H1 (cell line): ENCODE data around the gene HOXA10. TPM values are rescaled to one million over a fixed set of nuclear protein-coding genes. Genes with fewer than 3 reads are reported as not detected.

Source experiments
- CTCF ChIA-PET: fragments of 300-600 bp; sonication (Branson Sonifier 250); formaldehyde crosslinking; loops from one replicate; lab custom pipeline; 2021; ENCODE audit not compliant: partially characterized antibody; lab: Charles Lee
- POLR2A ChIA-PET: fragments of 300-600 bp; sonication (Branson Sonifier 250); formaldehyde crosslinking; loops from one replicate; lab custom pipeline; 2021; ENCODE audit warnings: inconsistent platforms; ENCODE audit not compliant: partially characterized antibody; lab: Charles Lee
- DNase-seq, 2 experiments: peaks; one replicate each; pipeline versions ENCODE4 v3.0.0 to v3.0.0-alpha.2; 2010 to 2022; ENCODE audit warnings: low spot score in 2 of 2, low read depth in 1 of 2, mixed read lengths in 1 of 2
- FAIRE-seq: peaks from 2 replicates; lab custom pipeline; 2011; peaks lifted over from hg19 to GRCh38; lab: Jason Lieb, UNC
- H2AFZ ChIP-seq: 2 replicates; pipeline ENCODE4 v1.8.1; 2012; ENCODE audit warnings: low read length, inconsistent platforms
- H2AK5ac ChIP-seq: 2 replicates; pipeline ENCODE4 v1.6.1; 2013; ENCODE audit warnings: low read depth, low read length
- H2BK120ac ChIP-seq: replicated peaks from 2 replicates; pipeline ENCODE3; 2013; ENCODE audit warnings: low read depth, low read length, inconsistent platforms
- H2BK12ac ChIP-seq: 2 replicates; pipeline ENCODE4 v1.6.1; 2013; ENCODE audit warnings: low read depth, low read length
- H2BK15ac ChIP-seq: 2 replicates; pipeline ENCODE4 v1.6.1; 2013; ENCODE audit warnings: low read length
- H2BK20ac ChIP-seq: 2 replicates; pipeline ENCODE4 v1.6.1; 2013; ENCODE audit warnings: low read length
- H2BK5ac ChIP-seq: 2 replicates; pipeline ENCODE4 v1.6.1; 2013; ENCODE audit warnings: low read depth, low read length
- H3K14ac ChIP-seq: 2 replicates; pipeline ENCODE4 v1.6.1; 2013; ENCODE audit warnings: inconsistent platforms; ENCODE audit not compliant: insufficient read length
- H3K18ac ChIP-seq: 2 replicates; pipeline ENCODE4 v1.6.1; 2013; ENCODE audit warnings: low read length; ENCODE audit errors: extremely low read depth
- H3K23ac ChIP-seq: 2 replicates; pipeline ENCODE4 v1.6.1; 2013; ENCODE audit warnings: inconsistent platforms; ENCODE audit not compliant: insufficient read length
- H3K23me2 ChIP-seq: 2 replicates; pipeline ENCODE4 v1.6.1; 2013; ENCODE audit warnings: low read depth, low read length
- H3K27ac ChIP-seq: 2 replicates; pipeline ENCODE4 v1.6.1; 2011; ENCODE audit warnings: low read depth, low read length, inconsistent platforms
- H3K27me3 ChIP-seq, 4 experiments: replicated peaks in 1 of 4; 1 replicate in 1 of 4; 2 replicates in 3 of 4; pipeline versions ENCODE4 v1.6.1 to v1.8.1; 2011 to 2013; ENCODE audit warnings: low read length in 3 of 4, mild to moderate bottlenecking in 3 of 4, inconsistent platforms in 2 of 4, mixed read lengths in 2 of 4, moderate library complexity in 1 of 4; ENCODE audit not compliant: control insufficient read depth in 3 of 4, insufficient read depth in 3 of 4; ENCODE audit errors: extremely low read depth in 1 of 4
- H3K36me3 ChIP-seq, 4 experiments: 2 replicates each; pipeline versions ENCODE4 v1.6.1 to v1.8.1; 2011 to 2013; ENCODE audit warnings: mild to moderate bottlenecking in 4 of 4, low read length in 3 of 4, moderate library complexity in 2 of 4, control low read depth in 1 of 4, inconsistent platforms in 1 of 4; ENCODE audit not compliant: insufficient read depth in 4 of 4, control insufficient read depth in 2 of 4
- H3K4ac ChIP-seq: replicated peaks from 2 replicates; pipeline ENCODE3; 2013; ENCODE audit warnings: low read length, low read depth, mixed read lengths, inconsistent platforms; ENCODE audit not compliant: insufficient read length
- H3K4me1 ChIP-seq, 4 experiments: replicated peaks in 1 of 4; 1 replicate in 1 of 4; 2 replicates in 3 of 4; pipeline versions ENCODE4 v1.6.1 to v1.8.1; 2011 to 2013; ENCODE audit warnings: low read length in 3 of 4, inconsistent platforms in 2 of 4, mixed read lengths in 1 of 4; ENCODE audit not compliant: insufficient read depth in 4 of 4, control insufficient read depth in 3 of 4
- H3K4me2 ChIP-seq, 2 experiments: 2 replicates each; pipeline versions ENCODE4 v1.6.1 to v1.8.1; 2011 to 2013; ENCODE audit warnings: low read depth in 2 of 2, low read length in 2 of 2, control low read depth in 1 of 2, inconsistent platforms in 1 of 2, mild to moderate bottlenecking in 1 of 2; ENCODE audit not compliant: insufficient read depth in 1 of 2
- H3K4me3 ChIP-seq, 4 experiments: fragments of 200-600, 300-600 bp in 1 of 4; sonication (generic), shearing (Covaris generic), sonication (Bioruptor Twin) in 1 of 4; 2 replicates each; pipeline versions ENCODE4 v1.5.1 to v1.8.1; 2011 to 2016; ENCODE audit warnings: low read length in 4 of 4, low read depth in 3 of 4, control low read depth in 2 of 4, inconsistent platforms in 2 of 4, mild to moderate bottlenecking in 2 of 4, mixed read lengths in 1 of 4, moderate library complexity in 1 of 4; ENCODE audit not compliant: insufficient read depth in 2 of 4; ENCODE audit errors: extremely low read depth in 1 of 4
- H3K56ac ChIP-seq: replicated peaks from 2 replicates; pipeline ENCODE3; 2013; ENCODE audit warnings: low read depth, mild to moderate bottlenecking, mixed read lengths, low read length, inconsistent platforms; ENCODE audit not compliant: insufficient read length
- H3K79me1 ChIP-seq: 2 replicates; pipeline ENCODE4 v1.6.1; 2013; ENCODE audit warnings: low read depth, low read length, control low read depth
- H3K79me2 ChIP-seq, 2 experiments: 2 replicates each; pipeline versions ENCODE4 v1.6.1 to v1.8.1; 2012 to 2013; ENCODE audit warnings: low read length in 2 of 2, mild to moderate bottlenecking in 2 of 2, inconsistent platforms in 1 of 2; ENCODE audit not compliant: insufficient read depth in 2 of 2, control insufficient read depth in 1 of 2
- H3K9ac ChIP-seq, 4 experiments: replicated peaks in 1 of 4; 1 replicate in 1 of 4; 2 replicates in 3 of 4; pipeline versions ENCODE4 v1.6.1 to v1.8.1; 2011 to 2013; ENCODE audit warnings: low read depth in 3 of 4, low read length in 3 of 4, control low read depth in 2 of 4, mild to moderate bottlenecking in 2 of 4, moderate library complexity in 2 of 4, inconsistent platforms in 1 of 4; ENCODE audit errors: extremely low read depth in 1 of 4
- H3K9me3 ChIP-seq, 2 experiments: 2 replicates each; pipeline versions ENCODE4 v1.6.1 to v1.8.1; 2012 to 2013; ENCODE audit warnings: mild to moderate bottlenecking in 2 of 2, moderate library complexity in 2 of 2, control low read depth in 1 of 2, inconsistent platforms in 1 of 2, low read depth in 1 of 2, low read length in 1 of 2, mixed read lengths in 1 of 2; ENCODE audit not compliant: insufficient read depth in 2 of 2
- H4K20me1 ChIP-seq, 2 experiments: replicated peaks in 1 of 2; 2 replicates each; pipeline versions ENCODE3 to v1.8.1; 2011 to 2013; ENCODE audit warnings: inconsistent platforms in 2 of 2, low read length in 2 of 2, mild to moderate bottlenecking in 1 of 2; ENCODE audit not compliant: insufficient read depth in 2 of 2, control insufficient read depth in 1 of 2
- H4K5ac ChIP-seq: 2 replicates; pipeline ENCODE4 v1.6.1; 2013; ENCODE audit warnings: low read length, low read depth, mixed read lengths, inconsistent platforms; ENCODE audit not compliant: insufficient read length
- H4K8ac ChIP-seq: 2 replicates; pipeline ENCODE4 v1.8.0; 2013; ENCODE audit warnings: mild to moderate bottlenecking, moderate library complexity, low read length, inconsistent platforms; ENCODE audit not compliant: insufficient read depth; ENCODE audit errors: extremely low read depth
- H4K91ac ChIP-seq: replicated peaks from 2 replicates; pipeline ENCODE3; 2013; ENCODE audit warnings: low read length, mixed read lengths, inconsistent platforms; ENCODE audit not compliant: insufficient read length
- ASH2L ChIP-seq: fragments of 200-600, 300-600 bp; sonication (generic); IDR thresholded peaks from one replicate; pipeline ENCODE4 v1.7.1; 2017; ENCODE audit warnings: low read length
- CBX8 ChIP-seq: fragments of 300-800, 300-1000 bp; sonication (generic); IDR thresholded peaks from 2 replicates; pipeline ENCODE4 v1.7.1; 2016; ENCODE audit warnings: low read depth, low read length, borderline replicate concordance
- EGR1 ChIP-seq: IDR thresholded peaks from 2 replicates; pipeline ENCODE4 v1.6.1; 2011; ENCODE audit warnings: low read depth, low read length, borderline replicate concordance
- KDM5A ChIP-seq: fragments of 200-600 bp; IDR thresholded peaks from 2 replicates; pipeline ENCODE4 v1.7.1; 2012; ENCODE audit warnings: mild to moderate bottlenecking, low read length, inconsistent platforms, mixed read lengths
- POU5F1 ChIP-seq: IDR thresholded peaks from 2 replicates; pipeline ENCODE4 v1.6.1; 2011; ENCODE audit warnings: low read depth, mild to moderate bottlenecking, low read length, moderate library complexity
- SP4 ChIP-seq: IDR thresholded peaks from 2 replicates; pipeline ENCODE4 v1.6.1; 2012; ENCODE audit warnings: low read length, inconsistent platforms
- WGBS, 2 experiments: shearing (Covaris generic) in 1 of 2; methylation state at CpG; one replicate each; pipeline versions ENCODE4 v1.1.6 to v1.1.7; 2013 to 2015; ENCODE audit warnings: low lambda C conversion rate in 2 of 2, mixed read lengths in 2 of 2, inconsistent platforms in 1 of 2, low coverage in 1 of 2, missing lambda C conversion rate in 1 of 2; ENCODE audit not compliant: insufficient replicate concordance in 2 of 2, insufficient coverage in 1 of 2, insufficient read length in 1 of 2; ENCODE audit errors: extremely low coverage in 1 of 2, missing lambda C conversion rate in 1 of 2; 5-methylcytosine and 5-hydroxymethylcytosine counted together
- polyA plus RNA-seq, 7 experiments: library from polyadenylated mRNA; depleted of rRNA in 3 of 7; stranded (reverse) in 5 of 7; unstranded in 2 of 7; fragments of >200 nt in 5 of 7; fragments of 200-250 nt in 2 of 7; gene quantifications; 1 replicate in 5 of 7; 2 replicates in 1 of 7; 4 replicates in 1 of 7; pipeline versions ENCODE4 v1.2.1 to v1.2.3, GENCODE V29; 2011 to 2013; ENCODE audit warnings: missing spikeins in 2 of 7, mixed read lengths in 2 of 7
- total RNA-seq: library from RNA; stranded (reverse); fragmentation: NEBNext Ultra II Directional; extraction: Animal tissue kit (Norgen Biotek cat#: 25700); gene quantifications from 2 replicates; pipeline ENCODE4 v1.2.1, GENCODE V29; 2021
- TF ChIP-seq, protein P1 (sequence below), 3 experiments: IDR thresholded peaks; 1 replicate in 2 of 3; 2 replicates in 1 of 3; pipeline versions ENCODE4 v1.5.1 to v1.6.1; 2011; ENCODE audit warnings: low read length in 3 of 3, mild to moderate bottlenecking in 3 of 3, inconsistent platforms in 2 of 3, low read depth in 1 of 3, moderate library complexity in 1 of 3; ENCODE audit not compliant: insufficient read depth in 1 of 3; ENCODE audit errors: control extremely low read depth in 1 of 3

HOXA10 gene
- total and polyA plus RNA-seq, 2 of the 8 experiments (the other 6 are each of a cell fraction or from before 2014, with no cell fraction given) = not detected

DNA sequence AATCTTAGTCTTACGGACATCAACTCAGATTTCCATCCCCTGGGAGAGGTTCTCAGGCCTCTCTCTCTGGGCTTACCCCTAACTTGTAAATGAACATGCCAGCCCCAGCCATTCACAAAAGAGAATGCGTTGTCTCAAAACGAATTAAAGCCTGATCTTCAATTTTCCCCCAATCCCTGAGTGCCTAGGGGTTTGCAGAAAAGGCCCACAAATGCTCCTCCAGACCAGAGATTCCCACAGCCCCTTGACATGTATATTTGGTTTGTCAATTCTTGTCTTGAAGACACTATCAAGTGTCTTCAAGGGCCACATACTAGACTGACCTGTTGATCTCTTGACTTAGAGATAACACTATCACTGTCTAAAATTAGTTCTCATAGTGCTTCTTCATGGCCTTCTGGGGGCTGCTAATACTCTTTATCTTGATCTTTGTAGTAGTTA is 37.7 kb upstream of the HOXA10 start:
- no peak overlapping the region for H2BK20ac ChIP-seq
- H3K14ac ChIP-seq = no peak overlapping the region
- no peaks in the 10 kb centered on the region for H3K9me3 ChIP-seq
- DNase-seq = no peak
- no peak overlapping the region for H3K23ac ChIP-seq
- no peaks in the 10 kb centered on the region for H3K79me2 ChIP-seq
- no peak overlapping the region for H3K4me3 ChIP-seq
- no peak overlapping the region for H3K9ac ChIP-seq
- no peak for FAIRE-seq
- H2AK5ac ChIP-seq = no peak overlapping the region
- WGBS, 2 experiments = 37% methylated on average over 3 of the region's 3 CpGs; no CpG with 5 or more reads in 1 of the 2 experiments
- peaks cover 96 to 100% (median 99%) of the 10 kb centered on the region in 4 experiments for H3K27me3 ChIP-seq
- H3K27ac ChIP-seq = no peak overlapping the region
- peaks cover 0 to 4% (median 0%) of the 10 kb centered on the region in 4 experiments; a peak in 1 of 8 replicates for H3K36me3 ChIP-seq
- no peak overlapping the region for H2BK15ac ChIP-seq
- no peak overlapping the region for H2AFZ ChIP-seq
- TF ChIP-seq KDM5A (no peak), EGR1 (no peak), SP4 (no peak), ASH2L (no peak), CBX8 (peak; percentile 93; the same call in 1 of the 2 replicates), POU5F1 (no peak)
- TF ChIP-seq, protein P1, sequence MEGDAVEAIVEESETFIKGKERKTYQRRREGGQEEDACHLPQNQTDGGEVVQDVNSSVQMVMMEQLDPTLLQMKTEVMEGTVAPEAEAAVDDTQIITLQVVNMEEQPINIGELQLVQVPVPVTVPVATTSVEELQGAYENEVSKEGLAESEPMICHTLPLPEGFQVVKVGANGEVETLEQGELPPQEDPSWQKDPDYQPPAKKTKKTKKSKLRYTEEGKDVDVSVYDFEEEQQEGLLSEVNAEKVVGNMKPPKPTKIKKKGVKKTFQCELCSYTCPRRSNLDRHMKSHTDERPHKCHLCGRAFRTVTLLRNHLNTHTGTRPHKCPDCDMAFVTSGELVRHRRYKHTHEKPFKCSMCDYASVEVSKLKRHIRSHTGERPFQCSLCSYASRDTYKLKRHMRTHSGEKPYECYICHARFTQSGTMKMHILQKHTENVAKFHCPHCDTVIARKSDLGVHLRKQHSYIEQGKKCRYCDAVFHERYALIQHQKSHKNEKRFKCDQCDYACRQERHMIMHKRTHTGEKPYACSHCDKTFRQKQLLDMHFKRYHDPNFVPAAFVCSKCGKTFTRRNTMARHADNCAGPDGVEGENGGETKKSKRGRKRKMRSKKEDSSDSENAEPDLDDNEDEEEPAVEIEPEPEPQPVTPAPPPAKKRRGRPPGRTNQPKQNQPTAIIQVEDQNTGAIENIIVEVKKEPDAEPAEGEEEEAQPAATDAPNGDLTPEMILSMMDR (IDR thresholded peaks at IDR 0.05; ENCODE audit: control extremely low read depth in 1 of 3, insufficient read depth in 1 of 3, low read depth in 1 of 3, low read length in 3 of 3) = no peak
- H4K91ac ChIP-seq = no peak overlapping the region
- H3K4ac ChIP-seq = no peak overlapping the region
- H4K8ac ChIP-seq = no peak overlapping the region
- peaks cover 8 to 17% (median 12%) of the 10 kb centered on the region in 4 experiments for H3K4me1 ChIP-seq
- H3K79me1 ChIP-seq = no peaks in the 10 kb centered on the region
- ChIA-PET POLR2A (no interaction called here), CTCF (interaction anchor here (0.6 to 6.6 kb wide), 12 partner anchors 9 to 363 kb away, joined by 3 to 64 read pairs (median 11); partner anchors contain the start of genes EVX1 and HOXA11)
- H2BK12ac ChIP-seq = no peak overlapping the region
- H4K5ac ChIP-seq = no peak overlapping the region
- no peak overlapping the region for H3K18ac ChIP-seq
- H2BK5ac ChIP-seq = no peak overlapping the region
- H4K20me1 ChIP-seq = peaks cover 12 to 29% of the 10 kb centered on the region in 2 experiments
- H3K56ac ChIP-seq = no peak overlapping the region
- no peaks in the 10 kb centered on the region; the same call in 1 of the 2 replicates for H3K23me2 ChIP-seq
- no peak overlapping the region for H2BK120ac ChIP-seq
- no peak overlapping the region for H3K4me2 ChIP-seq
